HepG2 (cell line): Measurements from ENCODE around the gene ENPP7. TPM values are rescaled to one million over a fixed set of nuclear protein-coding genes. Genes with fewer than 3 reads are reported as not detected.

ENCODE experiments used
- ATAC-seq: fragments of 200-7000 bp; cut with Tn5 transposase; 3 replicates; pipeline ENCODE4 v1.9.1; 2020; ENCODE audit warnings: mild to moderate bottlenecking, moderate library complexity
- BruUV-seq: library from RNA; stranded (reverse); fragments of 400-500 nt; replicated peaks from 2 replicates; lab custom pipeline; 2021; lab: Mats Ljungman, UMichigan
- CTCF ChIA-PET: fragments of 300-600 bp; formaldehyde crosslinking; extraction: SDS; loops from one replicate; lab custom pipeline; 2021; ENCODE audit warnings: low total read pairs, inconsistent platforms, low intra/inter-chr PET ratio; lab: Yijun Ruan, JAX
- POLR2A ChIA-PET: fragments of 350-600 bp; sonication (Branson Sonifier 250); formaldehyde crosslinking; loops from one replicate; lab custom pipeline; 2020; ENCODE audit warnings: antibody characterized with exemption, inconsistent platforms; lab: Yijun Ruan, JAX
- DNase-seq: peaks from one replicate; pipeline ENCODE4 v3.0.0-alpha.2; 2015; ENCODE audit warnings: low spot score
- FAIRE-seq: peaks from 3 replicates; lab custom pipeline; 2011; peaks lifted over from hg19 to GRCh38; lab: Jason Lieb, UNC
- H2AFZ ChIP-seq: one replicate; pipeline ENCODE4 v1.6.1; 2011; ENCODE audit warnings: low read length, inconsistent platforms
- H3K27ac ChIP-seq: fragments of 300-600 bp; 3 replicates; pipeline ENCODE4 v1.8.0; 2011; ENCODE audit warnings: mixed run types, mild to moderate bottlenecking, mixed read lengths, low read length, inconsistent platforms; ENCODE audit not compliant: insufficient read depth; ENCODE audit errors: extremely low read length
- H3K27me3 ChIP-seq, 2 experiments: fragments of 200-600 bp in 1 of 2; 2 replicates in 1 of 2; 3 replicates in 1 of 2; pipeline versions ENCODE4 v1.6.0 to v1.8.0; 2011; ENCODE audit warnings: low read length in 2 of 2, mild to moderate bottlenecking in 2 of 2, moderate library complexity in 2 of 2, inconsistent platforms in 1 of 2; ENCODE audit not compliant: insufficient read depth in 2 of 2, control insufficient read depth in 1 of 2
- H3K36me3 ChIP-seq, 2 experiments: fragments of 200-600 bp in 1 of 2; replicated peaks in 1 of 2; 2 replicates in 1 of 2; 3 replicates in 1 of 2; pipeline versions ENCODE4 v1.5.1 to v1.8.0; 2011; ENCODE audit warnings: low read length in 2 of 2, inconsistent platforms in 1 of 2; ENCODE audit not compliant: insufficient read depth in 2 of 2, control insufficient read depth in 1 of 2
- H3K4me1 ChIP-seq: 2 replicates; pipeline ENCODE4 v1.5.1; 2012; ENCODE audit warnings: low read length, inconsistent platforms; ENCODE audit not compliant: insufficient read depth
- H3K4me2 ChIP-seq: 2 replicates; pipeline ENCODE4 v1.6.0; 2011; ENCODE audit warnings: low read depth, low read length, inconsistent platforms
- H3K4me3 ChIP-seq, 3 experiments: fragments of 200-600 bp in 1 of 3; sonication (generic), shearing (Covaris generic) in 1 of 3; replicated peaks in 1 of 3; 2 replicates each; pipeline ENCODE4 v1.5.1; 2011 to 2016; ENCODE audit warnings: low read length in 3 of 3, inconsistent platforms in 2 of 3, low read depth in 2 of 3, mild to moderate bottlenecking in 2 of 3, control low read depth in 1 of 3, mixed read lengths in 1 of 3; ENCODE audit not compliant: insufficient read depth in 1 of 3
- H3K79me2 ChIP-seq: one replicate; pipeline ENCODE4 v1.6.1; 2011; ENCODE audit warnings: low read length, inconsistent platforms; ENCODE audit not compliant: insufficient read depth
- H3K9ac ChIP-seq: 2 replicates; pipeline ENCODE4 v1.6.0; 2011; ENCODE audit warnings: mild to moderate bottlenecking, low read depth, low read length, inconsistent platforms; ENCODE audit not compliant: insufficient read depth
- H3K9me3 ChIP-seq: 2 replicates; pipeline ENCODE4 v1.5.1; 2012; ENCODE audit warnings: mild to moderate bottlenecking, low read length
- H4K20me1 ChIP-seq: 2 replicates; pipeline ENCODE4 v1.6.0; 2011; ENCODE audit warnings: inconsistent platforms, mild to moderate bottlenecking, low read length, moderate library complexity; ENCODE audit not compliant: insufficient read depth
- BHLHE40 ChIP-seq: IDR thresholded peaks from 2 replicates; pipeline ENCODE4 v1.6.1; 2011; ENCODE audit warnings: low read length, improper control_type of control experiment
- ERF ChIP-seq: IDR thresholded peaks from 2 replicates; pipeline ENCODE4 v1.6.1; 2018; ENCODE audit warnings: missing biosample characterization, missing genetic modification reagents
- KDM5A ChIP-seq: fragments of 200-600 bp; sonication (generic); IDR thresholded peaks from 2 replicates; pipeline ENCODE4 v1.7.0; 2018; ENCODE audit warnings: antibody characterized with exemption, mild to moderate bottlenecking, low read length, borderline replicate concordance
- MATR3 ChIP-seq: sonication (generic); formaldehyde crosslinking; IDR thresholded peaks from 2 replicates; pipeline ENCODE4 v1.4.0; 2020; ENCODE audit warnings: missing genetic modification reagents
- PCBP1 ChIP-seq: fragments of 200-400 bp; formaldehyde crosslinking; IDR thresholded peaks from 2 replicates; pipeline ENCODE4 v1.6.1; 2017; ENCODE audit warnings: mild to moderate bottlenecking, low read depth, low read length, borderline replicate concordance
- PCBP2 ChIP-seq: fragments of 200-400 bp; formaldehyde crosslinking; optimal IDR thresholded peaks from 2 replicates; pipeline ENCODE3; 2018; ENCODE audit warnings: low read length, low read depth; ENCODE audit not compliant: poor library complexity, severe bottlenecking
- POLR2AphosphoS2 ChIP-seq: IDR thresholded peaks from 2 replicates; pipeline ENCODE4 v1.6.1; 2011; ENCODE audit warnings: low read depth, low read length, improper control_type of control experiment
- SPEN ChIP-seq: sonication (generic); formaldehyde crosslinking; IDR thresholded peaks from 2 replicates; pipeline ENCODE4 v1.5.1; 2020; ENCODE audit warnings: low read depth, mild to moderate bottlenecking, missing genetic modification reagents
- ZKSCAN8 ChIP-seq: IDR thresholded peaks from 2 replicates; pipeline ENCODE4 v1.6.1; 2016; ENCODE audit warnings: borderline replicate concordance, missing genetic modification reagents, missing compliant biosample characterization
- ZNF546 ChIP-seq: sonication (generic); formaldehyde crosslinking; conservative IDR thresholded peaks from 2 replicates; pipeline ENCODE4 v1.8.1; 2023; ENCODE audit warnings: mild to moderate bottlenecking, missing genetic modification reagents
- WGBS: methylation state at CpG from one replicate; pipeline ENCODE4 v1.1.6; 2017; ENCODE audit warnings: low lambda C conversion rate; 5-methylcytosine and 5-hydroxymethylcytosine counted together
- in situ Hi-C: cut with HindIII; loops from 2 replicates; pipeline ENCODE4 v1.10.0; 2017; ENCODE audit warnings: low pct_unique_long_range_greater_than_20kb; ENCODE audit not compliant: extremely low pct_ligation_motif_present
- intact Hi-C: fragments of 100-400 bp; cut with micrococcal nuclease; formaldehyde crosslinking; loops from one replicate; pipeline ENCODE4 v1.10.0; 2022; ENCODE audit not compliant: unreplicated experiment
- polyA plus RNA-seq, 8 experiments: library from polyadenylated mRNA; depleted of rRNA in 3 of 8; stranded (reverse) in 7 of 8; unstranded in 1 of 8; fragments of >200 nt; fragmentation: Illumina TruSeq in 4 of 8; extraction: Trizol in 4 of 8; gene quantifications; 2 replicates each; pipeline versions ENCODE4 v1.2.1 to v1.2.3, GENCODE V29; 2011 to 2016; ENCODE audit warnings: low read depth in 4 of 8, missing spikeins in 1 of 8, mixed read lengths in 1 of 8; ENCODE audit not compliant: insufficient read depth in 1 of 8
- total RNA-seq, 5 experiments: library from RNA; depleted of rRNA; stranded (reverse); fragments of >200 nt; fragmentation: Illumina TruSeq; extraction: Trizol; gene quantifications; 2 replicates each; pipeline ENCODE4 v1.2.3, GENCODE V29; 2016; ENCODE audit warnings: low read depth in 1 of 5
- TF ChIP-seq, protein P1 (sequence below): sonication (generic); formaldehyde crosslinking; IDR thresholded peaks from 2 replicates; pipeline ENCODE4 v1.5.0; 2020; ENCODE audit warnings: mild to moderate bottlenecking, missing genetic modification reagents, moderate library complexity
- TF ChIP-seq, protein P2 (sequence below): sonication (generic); formaldehyde crosslinking; IDR thresholded peaks from 2 replicates; pipeline ENCODE4 v1.4.0; 2020; ENCODE audit warnings: missing genetic modification reagents, borderline replicate concordance

The ENPP7 gene
- total and polyA plus RNA-seq, 2 of the 13 experiments (the other 11 are each of a cell fraction or from before 2014, with no cell fraction given): 1.1 to 2.2 TPM

DNA sequence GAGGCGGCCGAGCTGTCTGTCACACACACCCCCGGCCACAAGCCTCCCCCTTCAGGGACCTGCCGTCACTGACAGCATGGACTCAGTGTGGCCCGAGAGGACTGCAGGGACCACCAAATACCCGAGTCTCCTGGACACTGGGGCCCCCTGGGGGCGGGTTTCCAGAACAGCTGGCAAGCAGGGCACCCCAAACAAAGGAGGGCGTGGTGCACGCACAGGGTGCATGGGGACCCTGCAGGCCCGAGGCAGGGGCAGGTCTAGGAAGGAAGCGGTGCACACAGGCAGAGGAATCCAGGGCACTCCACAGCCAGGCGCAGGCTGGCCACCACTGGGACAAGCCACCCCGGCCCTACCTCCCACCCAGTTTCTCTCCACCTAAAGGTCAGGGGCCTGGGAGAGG lies 28.7 kb upstream of the ENPP7 start:
- no peak overlapping the region for H3K9ac ChIP-seq
- no peak overlapping the region for H3K4me3 ChIP-seq
- no peak overlapping the region for H2AFZ ChIP-seq
- in situ Hi-C loops (loop anchor here (10.0 kb wide), 1 partner anchor 297 kb away; no protein-coding TSS in a partner anchor), intact Hi-C loops (no loop called here)
- H3K4me1 ChIP-seq: no peaks in the 10 kb centered on the region
- FAIRE-seq (no peak), ATAC-seq (peak; percentile 39), DNase-seq (no peak)
- no peaks in the 10 kb centered on the region for H3K9me3 ChIP-seq
- no peaks in the 10 kb centered on the region for H3K36me3 ChIP-seq
- H3K79me2 ChIP-seq: no peaks in the 10 kb centered on the region
- ChIA-PET CTCF (no interaction called here), POLR2A (no interaction called here)
- 0 out of 2 replicates have a peak, but pooled peaks cover 3% of the 10 kb centered on the region for H4K20me1 ChIP-seq
- H3K27ac ChIP-seq: no peak overlapping the region
- no TSS peak for BruUV-seq
- WGBS: no CpG with 5 or more reads among the region's 13 CpGs
- TF ChIP-seq MATR3 (no peak), ZKSCAN8 (CRISPR knock-in tag) (no peak), KDM5A (no peak)
- TF ChIP-seq, protein P1, sequence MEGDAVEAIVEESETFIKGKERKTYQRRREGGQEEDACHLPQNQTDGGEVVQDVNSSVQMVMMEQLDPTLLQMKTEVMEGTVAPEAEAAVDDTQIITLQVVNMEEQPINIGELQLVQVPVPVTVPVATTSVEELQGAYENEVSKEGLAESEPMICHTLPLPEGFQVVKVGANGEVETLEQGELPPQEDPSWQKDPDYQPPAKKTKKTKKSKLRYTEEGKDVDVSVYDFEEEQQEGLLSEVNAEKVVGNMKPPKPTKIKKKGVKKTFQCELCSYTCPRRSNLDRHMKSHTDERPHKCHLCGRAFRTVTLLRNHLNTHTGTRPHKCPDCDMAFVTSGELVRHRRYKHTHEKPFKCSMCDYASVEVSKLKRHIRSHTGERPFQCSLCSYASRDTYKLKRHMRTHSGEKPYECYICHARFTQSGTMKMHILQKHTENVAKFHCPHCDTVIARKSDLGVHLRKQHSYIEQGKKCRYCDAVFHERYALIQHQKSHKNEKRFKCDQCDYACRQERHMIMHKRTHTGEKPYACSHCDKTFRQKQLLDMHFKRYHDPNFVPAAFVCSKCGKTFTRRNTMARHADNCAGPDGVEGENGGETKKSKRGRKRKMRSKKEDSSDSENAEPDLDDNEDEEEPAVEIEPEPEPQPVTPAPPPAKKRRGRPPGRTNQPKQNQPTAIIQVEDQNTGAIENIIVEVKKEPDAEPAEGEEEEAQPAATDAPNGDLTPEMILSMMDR (CRISPR knock-in tag): 0 out of 2 replicates have a peak, but pooled peaks have one; percentile 4
- H3K27me3 ChIP-seq: peaks cover 12 to 67% of the 10 kb centered on the region in 2 experiments; a peak in 4 of 5 replicates
- no peak overlapping the region for H3K4me2 ChIP-seq

DNA sequence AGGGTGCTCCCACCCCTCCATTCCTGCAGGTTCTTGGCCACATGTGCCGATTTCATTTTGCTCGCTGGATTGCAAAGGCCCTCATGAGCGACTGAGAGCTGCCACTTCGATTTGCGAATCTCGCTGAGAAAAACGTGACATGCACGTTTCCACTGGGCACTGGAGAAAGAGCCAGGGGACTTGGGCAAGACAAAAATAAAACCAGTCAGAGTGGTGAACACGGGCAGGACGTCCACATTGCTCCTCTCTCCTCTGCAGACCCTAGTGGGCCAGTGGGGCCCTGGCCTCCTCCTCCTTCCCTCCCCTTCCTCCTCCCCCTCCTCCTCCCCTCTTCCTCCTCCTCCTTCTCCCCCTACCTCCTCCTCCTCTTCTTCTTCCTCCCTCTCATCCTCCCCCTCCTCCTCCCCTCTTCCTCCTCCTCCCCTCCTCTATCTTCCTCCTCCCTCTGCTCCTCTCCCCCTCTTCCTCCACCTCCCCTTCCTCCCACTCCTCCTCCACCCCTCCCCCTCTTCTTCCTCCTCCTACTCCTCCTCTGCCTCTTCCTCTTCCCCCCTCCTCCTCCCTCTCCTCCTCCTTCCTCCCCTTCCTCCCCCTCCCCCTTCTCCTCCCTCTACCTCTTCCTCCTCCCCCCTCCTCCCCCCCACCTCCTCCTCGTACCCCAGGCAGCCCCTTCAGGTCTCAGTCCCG lies 28.1 kb upstream of the ENPP7 start:
- Histone ChIP-seq H3K27me3 (peaks cover 15 to 67% of the 10 kb centered on the region in 2 experiments; a peak in 4 of 5 replicates), H2AFZ (no peak overlapping the region), H3K36me3 (no peaks in the 10 kb centered on the region), H3K79me2 (no peaks in the 10 kb centered on the region), H3K4me3 (no peak overlapping the region), H3K27ac (no peak overlapping the region), H3K9ac (no peak overlapping the region), H3K4me1 (no peaks in the 10 kb centered on the region), H3K4me2 (no peak overlapping the region), H4K20me1 (0 out of 2 replicates have a peak, but pooled peaks cover 3% of the 10 kb centered on the region), H3K9me3 (no peaks in the 10 kb centered on the region)
- no peak for FAIRE-seq
- no TSS peak for BruUV-seq
- ATAC-seq: no peak
- 3% methylated on average over 12 of the region's 12 CpGs for WGBS
- ChIA-PET CTCF (no interaction called here), POLR2A (no interaction called here)
- in situ Hi-C loops (loop anchor here (10.0 kb wide), 1 partner anchor 298 kb away; no protein-coding TSS in a partner anchor), intact Hi-C loops (no loop called here)
- no peak for DNase-seq
- TF ChIP-seq PCBP2 (peak; percentile 85), ZNF546 (no peak), ERF (no peak), BHLHE40 (peak; percentile 59), POLR2AphosphoS2 (no peak), PCBP1 (0 out of 2 replicates have a peak, but pooled peaks have one; percentile 51), SPEN (CRISPR knock-in tag) (no peak)
- TF ChIP-seq, protein P2, sequence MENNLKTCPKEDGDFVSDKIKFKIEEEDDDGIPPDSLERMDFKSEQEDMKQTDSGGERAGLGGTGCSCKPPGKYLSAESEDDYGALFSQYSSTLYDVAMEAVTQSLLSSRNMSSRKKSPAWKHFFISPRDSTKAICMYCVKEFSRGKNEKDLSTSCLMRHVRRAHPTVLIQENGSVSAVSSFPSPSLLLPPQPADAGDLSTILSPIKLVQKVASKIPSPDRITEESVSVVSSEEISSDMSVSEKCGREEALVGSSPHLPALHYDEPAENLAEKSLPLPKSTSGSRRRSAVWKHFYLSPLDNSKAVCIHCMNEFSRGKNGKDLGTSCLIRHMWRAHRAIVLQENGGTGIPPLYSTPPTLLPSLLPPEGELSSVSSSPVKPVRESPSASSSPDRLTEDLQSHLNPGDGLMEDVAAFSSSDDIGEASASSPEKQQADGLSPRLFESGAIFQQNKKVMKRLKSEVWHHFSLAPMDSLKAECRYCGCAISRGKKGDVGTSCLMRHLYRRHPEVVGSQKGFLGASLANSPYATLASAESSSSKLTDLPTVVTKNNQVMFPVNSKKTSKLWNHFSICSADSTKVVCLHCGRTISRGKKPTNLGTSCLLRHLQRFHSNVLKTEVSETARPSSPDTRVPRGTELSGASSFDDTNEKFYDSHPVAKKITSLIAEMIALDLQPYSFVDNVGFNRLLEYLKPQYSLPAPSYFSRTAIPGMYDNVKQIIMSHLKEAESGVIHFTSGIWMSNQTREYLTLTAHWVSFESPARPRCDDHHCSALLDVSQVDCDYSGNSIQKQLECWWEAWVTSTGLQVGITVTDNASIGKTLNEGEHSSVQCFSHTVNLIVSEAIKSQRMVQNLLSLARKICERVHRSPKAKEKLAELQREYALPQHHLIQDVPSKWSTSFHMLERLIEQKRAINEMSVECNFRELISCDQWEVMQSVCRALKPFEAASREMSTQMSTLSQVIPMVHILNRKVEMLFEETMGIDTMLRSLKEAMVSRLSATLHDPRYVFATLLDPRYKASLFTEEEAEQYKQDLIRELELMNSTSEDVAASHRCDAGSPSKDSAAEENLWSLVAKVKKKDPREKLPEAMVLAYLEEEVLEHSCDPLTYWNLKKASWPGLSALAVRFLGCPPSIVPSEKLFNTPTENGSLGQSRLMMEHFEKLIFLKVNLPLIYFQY: no peak
